ENCODE results near the gene TSPYL1.

Gene TSPYL1

DNA sequence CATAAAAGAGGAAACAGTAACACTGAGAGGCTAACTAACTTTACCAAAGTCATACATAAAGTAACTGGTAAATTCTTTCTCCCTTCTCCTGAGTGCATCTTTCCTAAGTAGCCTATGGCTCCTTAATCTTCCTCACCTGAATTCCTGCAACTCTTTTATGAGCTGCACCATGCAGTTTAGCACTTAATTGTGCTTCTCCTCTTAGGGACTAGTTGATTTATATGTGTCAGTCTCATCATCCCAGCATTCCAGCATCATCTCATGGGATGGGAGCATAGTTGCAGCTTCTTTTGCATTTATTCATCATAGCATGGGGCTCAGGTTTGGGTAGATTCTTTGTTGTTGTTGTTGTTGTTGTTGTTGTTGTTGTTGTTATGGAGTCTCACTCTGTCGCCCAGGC lies 3.5 kb upstream of the TSPYL1 start:
- WGBS, 2 experiments: 91 to 100% methylated on average over 1 of the region's 1 CpG
- Histone ChIP-seq H3K9me3 (ENCODE audit: control insufficient read depth, low read length) (no peaks in the 10 kb centered on the region), H3K27me3 (ENCODE audit: control insufficient read depth, insufficient read depth, low read length, poor library complexity, severe bottlenecking) (no peaks in the 10 kb centered on the region), H3K27ac (ENCODE audit: insufficient read depth, low read depth, low read length, poor library complexity, severe bottlenecking) (no peak overlapping the region), H3K36me3 (ENCODE audit: control insufficient read depth, insufficient read depth, low read length) (no peaks in the 10 kb centered on the region), H3K4me3 (ENCODE audit: insufficient read depth, low read depth, low read length) (no peak overlapping the region), H3K4me1 (ENCODE audit: control insufficient read depth, insufficient read depth, low read length) (peaks cover under 1% of the 10 kb centered on the region)

DNA sequence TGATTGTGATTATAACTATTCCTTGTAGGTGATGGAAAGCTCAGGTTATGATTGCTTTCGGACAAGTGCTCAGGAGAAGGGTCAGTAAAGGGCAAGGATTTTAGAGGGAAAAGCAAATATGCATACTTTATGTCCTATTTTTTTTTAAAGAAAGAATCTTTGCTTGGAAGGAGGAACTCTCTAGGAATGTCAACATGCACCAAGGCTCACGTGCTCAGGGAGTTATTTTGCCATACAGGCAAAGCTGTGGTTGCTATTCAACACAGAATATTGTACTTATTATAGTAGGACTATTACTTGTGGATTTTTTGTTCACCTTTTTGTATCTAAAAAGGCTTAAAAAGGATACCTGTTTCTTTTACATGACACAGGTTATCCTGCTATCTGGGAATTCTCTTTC lies 3.0 kb upstream of the TSPYL1 start:
- no peak overlapping the region for H3K4me3 ChIP-seq (ENCODE audit: insufficient read depth, low read depth, low read length)
- peaks cover 5% of the 10 kb centered on the region for H3K4me1 ChIP-seq (ENCODE audit: control insufficient read depth, insufficient read depth, low read length)
- WGBS, 2 experiments: 83 to 88% methylated on average over 2 of the region's 2 CpGs
- no peaks in the 10 kb centered on the region for H3K27me3 ChIP-seq (ENCODE audit: control insufficient read depth, insufficient read depth, low read length, poor library complexity, severe bottlenecking)
- no peak overlapping the region for H3K27ac ChIP-seq (ENCODE audit: insufficient read depth, low read depth, low read length, poor library complexity, severe bottlenecking)
- H3K36me3 ChIP-seq (ENCODE audit: control insufficient read depth, insufficient read depth, low read length): no peaks in the 10 kb centered on the region
- H3K9me3 ChIP-seq (ENCODE audit: control insufficient read depth, low read length): no peaks in the 10 kb centered on the region

DNA sequence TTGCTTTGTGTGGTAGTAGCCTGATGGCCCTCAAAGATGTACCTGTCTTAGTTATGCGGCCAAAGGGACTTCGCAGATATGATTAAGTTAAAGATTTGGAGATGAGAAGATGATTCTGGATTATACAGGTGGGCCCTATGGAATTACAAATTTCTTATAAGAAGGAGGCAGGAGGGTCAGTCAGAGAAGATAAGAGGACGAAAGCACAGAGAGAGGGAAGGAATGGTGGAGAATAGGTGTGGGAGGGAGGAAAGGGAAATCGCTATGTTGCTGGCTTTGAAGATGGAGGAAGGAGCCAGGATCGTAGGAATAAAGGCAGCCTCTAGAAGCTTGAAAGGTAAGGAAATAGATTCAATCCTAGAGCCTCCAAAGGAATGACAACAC lies 1.2 kb upstream of the TSPYL1 start:
- H3K36me3 ChIP-seq (ENCODE audit: control insufficient read depth, insufficient read depth, low read length): no peaks in the 10 kb centered on the region
- WGBS, 2 experiments: 88 to 94% methylated on average over 5 of the region's 5 CpGs
- H3K27ac ChIP-seq (ENCODE audit: insufficient read depth, low read depth, low read length, poor library complexity, severe bottlenecking): no peak overlapping the region
- no peaks in the 10 kb centered on the region for H3K9me3 ChIP-seq (ENCODE audit: control insufficient read depth, low read length)
- no peak overlapping the region for H3K4me3 ChIP-seq (ENCODE audit: insufficient read depth, low read depth, low read length)
- peaks cover 8% of the 10 kb centered on the region for H3K4me1 ChIP-seq (ENCODE audit: control insufficient read depth, insufficient read depth, low read length)
- no peaks in the 10 kb centered on the region for H3K27me3 ChIP-seq (ENCODE audit: control insufficient read depth, insufficient read depth, low read length, poor library complexity, severe bottlenecking)

GRCh38 chr6:116280161-116280932 lies 617 bp upstream of the TSPYL1 start:
- H3K4me1 ChIP-seq (ENCODE audit: control insufficient read depth, insufficient read depth, low read length): peaks cover 8% of the 10 kb centered on the region
- WGBS, 2 experiments: 54 to 59% methylated on average over 8 of the region's 8 CpGs
- H3K4me3 ChIP-seq (ENCODE audit: insufficient read depth, low read depth, low read length): peak overlapping the region; percentile 89
- H3K27ac ChIP-seq (ENCODE audit: insufficient read depth, low read depth, low read length, poor library complexity, severe bottlenecking): peak overlapping the region; percentile 85
- no peaks in the 10 kb centered on the region for H3K27me3 ChIP-seq (ENCODE audit: control insufficient read depth, insufficient read depth, low read length, poor library complexity, severe bottlenecking)
- H3K36me3 ChIP-seq (ENCODE audit: control insufficient read depth, insufficient read depth, low read length): no peaks in the 10 kb centered on the region
- H3K9me3 ChIP-seq (ENCODE audit: control insufficient read depth, low read length): no peaks in the 10 kb centered on the region

DNA sequence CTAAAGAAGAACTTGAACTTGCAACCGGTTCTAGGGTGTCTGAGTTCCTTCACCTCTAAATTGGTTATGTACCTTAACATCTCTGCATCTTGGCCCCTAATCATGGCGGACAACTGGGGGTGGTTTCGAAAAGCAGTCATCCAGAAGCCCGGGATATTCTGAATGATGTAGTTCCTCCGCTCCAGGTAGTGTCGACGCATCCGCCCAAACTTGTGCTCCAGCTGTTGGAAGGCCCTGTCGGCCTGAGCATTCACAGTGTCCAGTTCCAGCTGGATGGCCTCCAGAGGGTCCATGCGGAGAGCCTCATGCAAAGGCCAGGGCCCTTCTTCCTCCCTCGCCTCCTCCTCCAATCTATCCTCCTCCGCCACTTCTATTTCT lies 887 bp downstream of the TSPYL1 start:
- WGBS, 2 experiments: 54 to 57% methylated on average over 12 of the region's 12 CpGs
- Histone ChIP-seq H3K27me3 (ENCODE audit: control insufficient read depth, insufficient read depth, low read length, poor library complexity, severe bottlenecking) (no peaks in the 10 kb centered on the region), H3K4me1 (ENCODE audit: control insufficient read depth, insufficient read depth, low read length) (peaks cover 8% of the 10 kb centered on the region), H3K9me3 (ENCODE audit: control insufficient read depth, low read length) (no peaks in the 10 kb centered on the region), H3K36me3 (ENCODE audit: control insufficient read depth, insufficient read depth, low read length) (no peaks in the 10 kb centered on the region), H3K4me3 (ENCODE audit: insufficient read depth, low read depth, low read length) (peak overlapping the region; percentile 89), H3K27ac (ENCODE audit: insufficient read depth, low read depth, low read length, poor library complexity, severe bottlenecking) (no peak overlapping the region)

- Histone ChIP-seq H3K36me3 (ENCODE audit: control insufficient read depth, insufficient read depth, low read length) (no peaks in the 10 kb centered on the region), H3K27ac (ENCODE audit: insufficient read depth, low read depth, low read length, poor library complexity, severe bottlenecking) (no peak overlapping the region), H3K4me3 (ENCODE audit: insufficient read depth, low read depth, low read length) (peak overlapping the region; percentile 89), H3K27me3 (ENCODE audit: control insufficient read depth, insufficient read depth, low read length, poor library complexity, severe bottlenecking) (no peaks in the 10 kb centered on the region), H3K9me3 (ENCODE audit: control insufficient read depth, low read length) (no peaks in the 10 kb centered on the region), H3K4me1 (ENCODE audit: control insufficient read depth, insufficient read depth, low read length) (peaks cover 8% of the 10 kb centered on the region)
- WGBS, 2 experiments: 93 to 98% methylated on average over 11 of the region's 11 CpGs
Measured at GRCh38 chr6:116278481-116278829, 1.3 kb downstream of the TSPYL1 start.

DNA sequence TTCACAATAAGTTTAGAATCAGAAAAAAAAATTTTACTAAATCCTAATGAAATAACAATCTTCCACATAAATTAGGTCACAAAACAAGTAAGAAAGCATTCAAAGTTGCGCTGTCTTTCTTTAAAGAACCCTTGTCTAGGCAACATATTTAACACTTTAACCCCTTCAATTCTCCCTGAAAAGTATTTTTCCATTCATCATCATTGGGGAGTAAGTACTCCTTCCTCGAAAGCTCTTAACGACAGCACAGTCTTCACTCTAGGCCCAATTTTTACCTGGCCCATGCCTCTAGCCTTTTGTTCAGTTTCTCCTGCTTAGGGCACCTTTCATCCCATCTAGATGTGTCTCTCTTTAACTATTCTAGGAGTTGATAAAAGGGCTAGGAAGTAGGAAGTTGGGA lies 2.6 kb downstream of the TSPYL1 start:
- no peaks in the 10 kb centered on the region for H3K36me3 ChIP-seq (ENCODE audit: control insufficient read depth, insufficient read depth, low read length)
- H3K9me3 ChIP-seq (ENCODE audit: control insufficient read depth, low read length): no peaks in the 10 kb centered on the region
- H3K4me3 ChIP-seq (ENCODE audit: insufficient read depth, low read depth, low read length): peak overlapping the region; percentile 30
- no peak overlapping the region for H3K27ac ChIP-seq (ENCODE audit: insufficient read depth, low read depth, low read length, poor library complexity, severe bottlenecking)
- H3K4me1 ChIP-seq (ENCODE audit: control insufficient read depth, insufficient read depth, low read length): peaks cover 8% of the 10 kb centered on the region
- no peaks in the 10 kb centered on the region for H3K27me3 ChIP-seq (ENCODE audit: control insufficient read depth, insufficient read depth, low read length, poor library complexity, severe bottlenecking)
- WGBS, 2 experiments: 68 to 71% methylated on average over 3 of the region's 3 CpGs

- Histone ChIP-seq H3K9me3 (ENCODE audit: control insufficient read depth, low read length) (no peaks in the 10 kb centered on the region), H3K27me3 (ENCODE audit: control insufficient read depth, insufficient read depth, low read length, poor library complexity, severe bottlenecking) (no peaks in the 10 kb centered on the region), H3K4me1 (ENCODE audit: control insufficient read depth, insufficient read depth, low read length) (no peaks in the 10 kb centered on the region), H3K27ac (ENCODE audit: insufficient read depth, low read depth, low read length, poor library complexity, severe bottlenecking) (no peak overlapping the region), H3K36me3 (ENCODE audit: control insufficient read depth, insufficient read depth, low read length) (no peaks in the 10 kb centered on the region), H3K4me3 (ENCODE audit: insufficient read depth, low read depth, low read length) (no peak overlapping the region)
- 31 to 41% methylated on average over 2 of the region's 2 CpGs for WGBS, 2 experiments
Measured at GRCh38 chr6:116271149-116271708, 8.5 kb downstream of the TSPYL1 start.

DNA sequence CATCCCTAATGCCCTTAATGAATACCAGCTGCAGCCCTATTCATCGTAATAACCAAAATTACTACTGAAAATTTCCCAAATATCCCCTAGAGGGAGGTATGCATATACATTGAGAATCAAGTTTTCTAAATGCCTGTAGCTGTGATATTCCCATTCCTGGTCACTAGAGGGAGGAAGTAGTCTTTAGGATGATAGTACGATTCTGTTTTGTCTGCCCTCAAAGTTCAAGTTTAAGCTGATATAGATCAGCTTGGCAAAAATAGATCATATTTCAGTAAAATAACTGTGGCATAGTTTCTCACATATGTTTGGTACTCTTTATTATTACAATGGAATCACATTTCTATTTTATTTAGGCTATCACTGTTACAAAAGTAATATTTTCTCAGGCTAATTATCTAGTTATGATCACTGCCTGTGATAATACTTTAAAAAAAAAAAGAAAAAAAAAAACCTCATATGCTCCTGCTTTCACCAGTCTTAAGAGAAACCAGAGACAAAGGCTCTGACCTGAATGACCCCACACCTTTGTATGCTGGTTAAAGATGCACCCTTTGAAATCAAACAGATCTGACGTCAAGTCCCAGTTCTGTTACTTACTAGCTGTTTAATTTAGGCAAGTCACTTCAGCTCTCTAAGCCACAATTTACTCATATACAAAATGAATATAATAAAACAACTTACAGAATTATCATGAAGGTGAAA lies 11.0 kb downstream of the TSPYL1 start:
- H3K4me1 ChIP-seq (ENCODE audit: control insufficient read depth, insufficient read depth, low read length): no peaks in the 10 kb centered on the region
- no peaks in the 10 kb centered on the region for H3K36me3 ChIP-seq (ENCODE audit: control insufficient read depth, insufficient read depth, low read length)
- 46 to 56% methylated on average over 2 to 3 of the region's 3 CpGs for WGBS, 2 experiments
- no peak overlapping the region for H3K4me3 ChIP-seq (ENCODE audit: insufficient read depth, low read depth, low read length)
- H3K9me3 ChIP-seq (ENCODE audit: control insufficient read depth, low read length): no peaks in the 10 kb centered on the region
- no peaks in the 10 kb centered on the region for H3K27me3 ChIP-seq (ENCODE audit: control insufficient read depth, insufficient read depth, low read length, poor library complexity, severe bottlenecking)
- no peak overlapping the region for H3K27ac ChIP-seq (ENCODE audit: insufficient read depth, low read depth, low read length, poor library complexity, severe bottlenecking)

- H3K4me1 ChIP-seq (ENCODE audit: control insufficient read depth, insufficient read depth, low read length): no peaks in the 10 kb centered on the region
- H3K27me3 ChIP-seq (ENCODE audit: control insufficient read depth, insufficient read depth, low read length, poor library complexity, severe bottlenecking): no peaks in the 10 kb centered on the region
- H3K36me3 ChIP-seq (ENCODE audit: control insufficient read depth, insufficient read depth, low read length): no peaks in the 10 kb centered on the region
- 49 to 88% methylated on average over 2 to 3 of the region's 3 CpGs for WGBS, 2 experiments
- no peak overlapping the region for H3K27ac ChIP-seq (ENCODE audit: insufficient read depth, low read depth, low read length, poor library complexity, severe bottlenecking)
- H3K9me3 ChIP-seq (ENCODE audit: control insufficient read depth, low read length): no peaks in the 10 kb centered on the region
- no peak overlapping the region for H3K4me3 ChIP-seq (ENCODE audit: insufficient read depth, low read depth, low read length)
Measured at GRCh38 chr6:116267836-116268588, 11.7 kb downstream of the TSPYL1 start.

All from ectodermal cell (in vitro differentiated cells).